NCI-H460 (cell line): Measurements from ENCODE around the gene CHAT. TPM values are rescaled to one million over a fixed set of nuclear protein-coding genes. Genes with fewer than 3 reads are reported as not detected.
"Not testable (repeated sequence)": the region's sequence is repeated elsewhere in the genome, so short reads cannot be mapped to it uniquely, and the experiment has no call there.

Source experiments
- DNase-seq: peaks from one replicate; pipeline ENCODE4 v3.0.0-alpha.2; 2016; ENCODE audit warnings: low read depth; ENCODE audit errors: extremely low read depth
- total RNA-seq: library from RNA; depleted of rRNA; stranded (reverse); fragments of >200 nt; shearing (Covaris generic); gene quantifications from 2 replicates; pipeline ENCODE4 v1.2.3, GENCODE V29; 2014

CHAT gene
- total RNA-seq, 1 experiment from 2014 or later = not detected

GRCh38 chr10:49678827-49679479, 65.1 kb downstream of the CHAT start:
- DNase-seq = no peak

- peak; percentile 46 for DNase-seq
These were observed 65.7 kb downstream of the CHAT start, which contains the start of gene C10orf53 for GRCh38 chr10:49679480-49679893. C10orf53 (plus strand) TSS chr10:49679651; CDS start chr10:49679698, 47 bp downstream.

GRCh38 chr10:49682449-49682848, 68.6 kb downstream of the CHAT start:
- not testable (repeated sequence) for DNase-seq

GRCh38 chr10:49682879-49683278, 69.0 kb downstream of the CHAT start:
- DNase-seq = no peak

- DNase-seq = no peak
These were observed 72.8 kb downstream of the CHAT start for GRCh38 chr10:49686651-49687050.

- DNase-seq = no peak
These were observed 74.5 kb downstream of the CHAT start for GRCh38 chr10:49688261-49688846.

GRCh38 chr10:49688920-49689319, 75.1 kb downstream of the CHAT start:
- no peak for DNase-seq

- DNase-seq = no peak
These were observed 76.2 kb downstream of the CHAT start for GRCh38 chr10:49689882-49690510.

GRCh38 chr10:49690698-49691356, 77.0 kb downstream of the CHAT start:
- no peak for DNase-seq

- no peak for DNase-seq
These were observed 77.8 kb downstream of the CHAT start for GRCh38 chr10:49691588-49691987.

GRCh38 chr10:49694466-49694865, 80.6 kb downstream of the CHAT start:
- no peak for DNase-seq

- DNase-seq = no peak
These were observed 82.5 kb downstream of the CHAT start for GRCh38 chr10:49696311-49696710.

GRCh38 chr10:49698679-49699078, 84.8 kb downstream of the CHAT start:
- DNase-seq = no peak

GRCh38 chr10:49700211-49700610, 86.4 kb downstream of the CHAT start:
- no peak for DNase-seq

GRCh38 chr10:49700997-49701396, 87.2 kb downstream of the CHAT start:
- no peak for DNase-seq

GRCh38 chr10:49707585-49707984, 93.7 kb downstream of the CHAT start:
- no peak for DNase-seq

GRCh38 chr10:49709934-49710333, 96.1 kb downstream of the CHAT start:
- no peak for DNase-seq

- DNase-seq = no peak
These were observed 97.1 kb downstream of the CHAT start for GRCh38 chr10:49710966-49711365.

GRCh38 chr10:49711481-49711880, 97.6 kb downstream of the CHAT start:
- DNase-seq = no peak

GRCh38 chr10:49713266-49713665, 99.4 kb downstream of the CHAT start:
- no peak for DNase-seq
